Stimulated activated CD8-positive, alpha-beta memory T cell treated with anti-CD3 and anti-CD28 coated beads, Interleukin-4, amount 100 ng/mL, for 4 hours (primary cell): ENCODE data around the gene POU3F1.
"Not testable (repeated sequence)": the region's sequence is repeated elsewhere in the genome, so short reads cannot be mapped to it uniquely, and the experiment has no call there.

Experiments
- DNase-seq, 2 donors: peaks; one replicate each; pipeline ENCODE4 v3.0.0-alpha.2; 2020; ENCODE audit warnings: low read depth in 2 of 2, low spot score in 1 of 2

Gene POU3F1

GRCh38 chr1:38050397-38051078 lies 3.9 kb upstream of the POU3F1 start:
- DNase-seq = no peak

GRCh38 chr1:38047603-38048141 lies 1.1 kb upstream of the POU3F1 start:
- DNase-seq = no peak

GRCh38 chr1:38046884-38047602 lies 450 bp upstream of the POU3F1 start:
- peak; percentile 41 to 71 for DNase-seq

GRCh38 chr1:38045401-38046332 lies 926 bp downstream of the POU3F1 start:
- no peak for DNase-seq

GRCh38 chr1:38044221-38045215 lies 2.1 kb downstream of the POU3F1 start:
- DNase-seq = no peak

- no peak for DNase-seq
Measured at GRCh38 chr1:38043036-38043747, 3.4 kb downstream of the POU3F1 start.

GRCh38 chr1:38041936-38042834 lies 4.4 kb downstream of the POU3F1 start:
- DNase-seq = no peak

GRCh38 chr1:38039331-38040088 lies 7.1 kb downstream of the POU3F1 start:
- no peak for DNase-seq

- DNase-seq = no peak
Measured at GRCh38 chr1:38038861-38039260, 7.7 kb downstream of the POU3F1 start.

- no peak for DNase-seq
Measured at GRCh38 chr1:38037221-38037939, 9.2 kb downstream of the POU3F1 start.

- DNase-seq = no peak
Measured at GRCh38 chr1:38034871-38035270, 11.7 kb downstream of the POU3F1 start.

- DNase-seq = not testable (repeated sequence)
Measured at GRCh38 chr1:38032992-38033391, 13.6 kb downstream of the POU3F1 start.

- DNase-seq = no peak
Measured at GRCh38 chr1:38031513-38031866, 15.1 kb downstream of the POU3F1 start.

GRCh38 chr1:38030596-38031512 lies 15.7 kb downstream of the POU3F1 start:
- no peak for DNase-seq

GRCh38 chr1:38029685-38030511 lies 16.7 kb downstream of the POU3F1 start:
- no peak for DNase-seq
